Astrocyte of the spinal cord (primary cell): ENCODE measurements around the gene SHISA2.

Source experiments
- DNase-seq: peaks from one replicate; pipeline ENCODE4 v3.0.0; 2011; ENCODE audit warnings: low read depth, low spot score
- H3K4me3 ChIP-seq: 2 replicates; pipeline ENCODE4 v1.5.1; 2011; ENCODE audit warnings: low read depth, mild to moderate bottlenecking, low read length, moderate library complexity
- in situ Hi-C: cut with HindIII; loops from 2 replicates; pipeline ENCODE4 v1.10.0; 2017; ENCODE audit warnings: low sequenced_read_pairs
- TF ChIP-seq, protein P1 (sequence below): IDR thresholded peaks from 2 replicates; pipeline ENCODE4 v1.5.1; 2012; ENCODE audit warnings: low read depth, mild to moderate bottlenecking, low read length, inconsistent platforms

The SHISA2 gene

DNA sequence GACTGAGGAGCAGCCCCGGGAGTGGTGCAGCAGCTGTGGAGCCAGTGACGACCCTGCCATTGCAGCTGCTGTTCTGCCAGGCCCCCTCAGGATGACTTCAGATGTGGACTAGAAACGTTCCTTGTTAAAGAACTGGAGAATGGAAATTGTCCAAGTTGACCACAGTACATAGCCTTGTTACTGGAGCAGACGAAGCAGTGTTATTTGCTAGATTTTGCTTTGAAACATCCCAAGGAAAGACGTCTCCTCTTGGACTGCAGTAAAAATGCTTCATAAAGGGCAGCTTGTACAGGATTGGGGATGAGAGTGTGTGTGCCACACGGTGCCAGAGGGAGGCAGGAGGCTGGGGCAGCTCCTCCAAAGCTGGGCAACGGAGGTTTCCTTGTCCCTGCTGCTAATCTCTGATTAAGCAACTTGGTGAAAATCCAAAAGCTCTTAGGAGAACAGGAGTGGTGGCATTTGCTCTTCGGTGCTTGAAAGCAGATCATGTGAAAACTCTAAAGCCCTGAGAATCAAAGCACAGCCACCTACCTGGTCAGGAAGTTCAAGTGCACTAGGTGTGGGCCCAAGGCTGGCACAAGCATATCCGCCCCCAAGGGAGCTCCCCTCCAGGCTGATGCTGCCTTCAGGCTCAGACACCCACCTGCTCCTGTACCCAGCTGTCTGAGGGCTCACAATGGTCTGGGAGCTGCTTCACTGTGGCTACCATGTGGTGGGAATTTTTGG lies 34.5 kb downstream of the SHISA2 start:
- H3K4me3 ChIP-seq = no peak overlapping the region
- DNase-seq = peak; percentile 48
- TF ChIP-seq, protein P1, sequence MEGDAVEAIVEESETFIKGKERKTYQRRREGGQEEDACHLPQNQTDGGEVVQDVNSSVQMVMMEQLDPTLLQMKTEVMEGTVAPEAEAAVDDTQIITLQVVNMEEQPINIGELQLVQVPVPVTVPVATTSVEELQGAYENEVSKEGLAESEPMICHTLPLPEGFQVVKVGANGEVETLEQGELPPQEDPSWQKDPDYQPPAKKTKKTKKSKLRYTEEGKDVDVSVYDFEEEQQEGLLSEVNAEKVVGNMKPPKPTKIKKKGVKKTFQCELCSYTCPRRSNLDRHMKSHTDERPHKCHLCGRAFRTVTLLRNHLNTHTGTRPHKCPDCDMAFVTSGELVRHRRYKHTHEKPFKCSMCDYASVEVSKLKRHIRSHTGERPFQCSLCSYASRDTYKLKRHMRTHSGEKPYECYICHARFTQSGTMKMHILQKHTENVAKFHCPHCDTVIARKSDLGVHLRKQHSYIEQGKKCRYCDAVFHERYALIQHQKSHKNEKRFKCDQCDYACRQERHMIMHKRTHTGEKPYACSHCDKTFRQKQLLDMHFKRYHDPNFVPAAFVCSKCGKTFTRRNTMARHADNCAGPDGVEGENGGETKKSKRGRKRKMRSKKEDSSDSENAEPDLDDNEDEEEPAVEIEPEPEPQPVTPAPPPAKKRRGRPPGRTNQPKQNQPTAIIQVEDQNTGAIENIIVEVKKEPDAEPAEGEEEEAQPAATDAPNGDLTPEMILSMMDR = no peak
- in situ Hi-C loops = no loop called here

DNA sequence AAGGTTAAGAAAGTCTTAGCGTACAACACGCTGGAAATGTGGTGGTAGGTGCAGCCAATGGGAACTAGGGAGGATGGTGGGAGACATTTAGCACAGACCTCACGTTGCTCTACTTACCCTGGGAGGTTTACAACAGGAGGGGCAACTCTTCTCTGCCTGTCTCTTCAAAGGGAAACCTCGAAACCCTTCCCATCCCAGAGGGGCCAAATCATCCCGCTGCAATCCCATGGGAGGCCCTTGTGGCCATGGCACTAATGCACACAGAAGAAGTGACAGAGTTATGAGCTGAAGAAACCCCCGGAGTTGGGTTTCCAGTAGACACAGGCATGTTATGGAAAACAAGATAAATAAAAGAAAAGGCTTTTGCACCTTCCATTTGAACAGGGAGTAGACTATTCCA lies 35.6 kb downstream of the SHISA2 start:
- TF ChIP-seq, protein P1 = no peak
- in situ Hi-C loops = no loop called here
- no peak for DNase-seq
- H3K4me3 ChIP-seq = no peak overlapping the region

DNA sequence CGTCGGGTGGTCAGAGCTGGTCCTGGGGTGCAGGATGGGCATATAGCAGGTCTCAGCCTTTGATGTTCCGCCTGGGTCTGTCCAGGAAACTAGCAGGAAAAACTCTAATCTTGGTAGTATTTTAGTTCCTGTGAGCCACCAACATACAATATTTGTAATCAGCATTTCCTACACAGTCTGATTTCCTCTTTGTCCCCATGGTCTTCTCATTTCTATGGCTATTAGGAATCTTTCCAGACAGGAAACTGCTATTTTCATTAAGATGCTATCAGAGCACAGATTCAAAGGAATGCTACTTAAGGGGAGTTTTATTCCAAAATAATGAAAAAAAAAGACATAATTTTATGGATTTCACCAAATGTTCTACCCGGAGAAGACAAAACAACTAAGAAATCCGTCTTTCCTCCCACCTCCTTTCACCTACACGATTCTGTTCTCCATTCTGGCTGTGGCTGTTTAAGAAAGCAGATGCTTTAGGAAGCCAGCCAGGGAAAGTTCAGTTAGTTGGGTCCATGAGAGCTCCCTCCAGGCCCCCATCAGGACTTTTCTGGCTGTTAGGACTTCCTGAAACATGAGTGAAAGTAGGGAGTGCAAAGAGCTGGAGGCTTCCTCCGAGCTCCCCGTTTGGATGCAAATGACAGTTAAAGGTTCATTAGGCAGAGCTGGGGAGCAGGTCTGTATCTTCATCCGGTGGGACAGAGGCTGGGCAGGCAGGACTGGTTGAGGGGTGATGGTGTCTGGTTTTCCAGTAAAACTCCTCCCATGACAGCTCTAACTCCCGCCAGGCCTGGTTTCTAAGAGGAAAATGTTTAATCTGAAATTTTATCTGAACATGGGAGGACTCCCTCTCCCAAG lies 36.3 kb downstream of the SHISA2 start:
- no peak for DNase-seq
- in situ Hi-C loops = no loop called here
- no peak overlapping the region for H3K4me3 ChIP-seq
- TF ChIP-seq, protein P1 = no peak

DNA sequence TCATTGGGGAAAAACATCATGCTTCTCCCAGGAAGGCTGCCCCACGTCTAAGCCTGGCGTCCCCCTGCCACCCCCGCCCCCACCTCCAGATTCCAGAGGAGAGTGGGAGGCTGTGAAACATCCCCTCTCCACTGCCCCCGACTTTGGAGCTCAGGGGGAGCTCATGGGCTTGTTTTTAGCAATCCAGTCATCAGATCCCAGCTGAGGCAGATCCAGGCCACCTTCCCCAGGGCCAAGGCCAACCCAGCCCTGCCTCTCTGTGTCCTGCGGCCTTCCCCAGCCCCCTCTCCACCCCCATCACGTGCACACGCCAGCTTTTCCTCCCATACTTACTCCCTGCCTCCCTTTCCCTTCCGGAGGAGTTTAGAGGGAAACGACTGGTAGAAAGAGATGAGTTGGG lies 38.8 kb downstream of the SHISA2 start:
- H3K4me3 ChIP-seq = no peak overlapping the region
- in situ Hi-C loops = no loop called here
- DNase-seq = no peak
- TF ChIP-seq, protein P1 = no peak

DNA sequence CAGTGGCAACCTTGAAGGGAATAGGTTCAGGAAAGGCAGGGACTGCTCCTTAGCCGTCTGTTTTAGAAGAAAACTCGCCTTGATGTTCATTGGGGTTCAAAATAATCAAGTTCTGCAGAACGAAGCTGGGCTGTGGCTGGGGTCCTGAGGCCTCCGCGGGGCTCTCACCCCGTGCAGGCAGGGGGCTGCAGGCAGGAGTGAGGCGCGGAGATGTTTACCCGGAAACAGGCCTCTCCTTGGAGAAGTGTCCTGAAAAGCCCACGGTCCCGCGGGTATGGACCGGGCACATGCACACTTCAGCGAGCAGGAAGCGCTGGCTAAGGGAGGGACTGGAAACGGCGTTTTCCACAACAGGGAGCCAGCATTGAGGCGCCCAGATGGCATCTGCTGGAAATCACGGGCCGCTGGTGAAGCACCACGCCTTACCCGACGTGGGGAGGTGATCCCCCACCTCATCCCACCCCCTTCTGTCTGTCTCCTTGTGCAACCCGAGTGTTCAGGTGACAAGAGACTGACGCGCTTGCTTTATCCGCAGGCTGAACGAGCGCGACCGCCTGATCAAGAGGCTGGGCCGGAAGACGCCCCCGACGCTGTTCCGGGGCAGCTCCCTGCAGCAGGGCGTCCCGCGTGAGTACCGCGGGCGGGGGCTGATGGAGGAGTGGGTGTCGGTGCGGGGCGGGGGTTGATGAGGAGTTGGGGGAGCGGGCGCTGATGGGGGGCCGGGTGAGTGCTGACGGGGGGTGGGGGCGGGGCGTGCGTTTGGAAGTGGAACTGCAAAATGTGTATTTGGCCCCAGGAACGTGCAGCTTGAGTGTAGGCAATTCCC lies 39.6 kb downstream of the SHISA2 start:
- TF ChIP-seq, protein P1 = no peak
- in situ Hi-C loops = no loop called here
- peak overlapping the region; percentile 23 for H3K4me3 ChIP-seq
- DNase-seq = no peak

DNA sequence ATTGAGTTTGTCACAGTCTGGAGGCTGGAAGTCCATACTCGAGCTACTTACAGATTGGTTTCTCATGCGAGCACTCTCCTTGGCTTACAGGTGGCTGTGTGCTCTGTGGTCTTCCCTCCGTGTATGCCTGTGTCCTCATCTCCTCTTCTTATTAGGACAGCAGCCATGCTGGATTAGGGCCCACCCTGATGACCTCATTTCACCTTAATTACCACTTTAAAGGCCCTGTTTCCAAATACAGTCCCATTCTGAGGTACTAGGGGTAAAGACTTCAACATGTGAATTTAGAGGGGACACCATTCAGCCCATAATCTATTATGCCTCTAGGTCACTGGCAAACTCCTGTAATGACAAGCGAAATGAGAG lies 40.6 kb downstream of the SHISA2 start:
- no peak overlapping the region for H3K4me3 ChIP-seq
- DNase-seq = no peak
- in situ Hi-C loops = no loop called here
- TF ChIP-seq, protein P1 = no peak
